ENCODE results near the gene CCL3. TPM values are rescaled to one million over a fixed set of nuclear protein-coding genes. Genes with fewer than 3 reads are reported as not detected.
"Not testable (repeated sequence)": the region's sequence is repeated elsewhere in the genome, so short reads cannot be mapped to it uniquely, and the experiment has no call there.

Gene CCL3
- total RNA-seq, 1 experiment from 2014 or later, result 0.98 TPM

GRCh38 chr17:36117505-36118382 lies 27.8 kb upstream of the CCL3 start:
- no TSS peak for BruUV-seq (replicated peaks)
- CTCF ChIA-PET, result interaction anchor here (0.9 to 1.8 kb wide), 4 partner anchors 12 to 148 kb away, joined by 5 to 10 read pairs (median 6); no protein-coding TSS in a partner anchor
- Histone ChIP-seq H3K27ac (ENCODE audit: low read depth, low read length) (no peak overlapping the region), H3K4me1 (ENCODE audit: control insufficient read depth in 1 of 2, insufficient read depth in 2 of 2, low read length in 2 of 2) (no peaks in the 10 kb centered on the region), H3K36me3 (ENCODE audit: control insufficient read depth in 1 of 2, insufficient read depth in 2 of 2, low read length in 2 of 2) (no peaks in the 10 kb centered on the region), H3K79me2 (ENCODE audit: insufficient read depth, low read length) (no peaks in the 10 kb centered on the region), H3K4me2 (ENCODE audit: low read length) (no peak overlapping the region), H3K9me2 (ENCODE audit: insufficient read depth) (no peaks in the 10 kb centered on the region), H3K27me3 (ENCODE audit: insufficient read depth, low read length) (no peaks in the 10 kb centered on the region; the same call in 1 of the 2 replicates), H3K9me3 (ENCODE audit: control insufficient read depth in 1 of 2, insufficient read depth in 1 of 2, low read depth in 1 of 2, low read length in 2 of 2) (no peaks in the 10 kb centered on the region; a peak in 1 of 4 replicates), H2AFZ (ENCODE audit: low read depth, low read length, poor library complexity, severe bottlenecking) (no peak overlapping the region), H3K4me3 (replicated peaks in 1 of 2; ENCODE audit: low read depth in 1 of 2, low read length in 2 of 2) (no peak overlapping the region), H3K9ac (ENCODE audit: low read length) (no peak overlapping the region), H4K20me1 (ENCODE audit: insufficient read depth) (no peaks in the 10 kb centered on the region)
- intact Hi-C loops (cut with micrococcal nuclease), result no loop called here
- POLR2A ChIA-PET, result interaction anchor here (0.9 kb wide), 1 partner anchor 17 kb away, joined by 3 read pairs; no protein-coding TSS in a partner anchor
- ATAC-seq, result no peak
- TF ChIP-seq EGR1 (IDR thresholded peaks at IDR 0.05; ENCODE audit: low read depth), result no peak
- no peak for TF ChIP-seq ZFX (IDR thresholded peaks at IDR 0.05)
- no peak for TF ChIP-seq YY1 (IDR thresholded peaks at IDR 0.05; ENCODE audit: extremely low read depth, insufficient replicate concordance, low read depth, low read length)
- DNase-seq (ENCODE audit: low read depth, low spot score), result no peak
- RAD21 ChIA-PET (ENCODE audit: low non-redundant PET in 1 of 2, low total read pairs in 2 of 2, uncharacterized antibody in 2 of 2, unreplicated experiment in 2 of 2), result no interaction called here

- H3K79me2 ChIP-seq (ENCODE audit: insufficient read depth, low read length); H3K27me3 ChIP-seq (ENCODE audit: insufficient read depth, low read length); POLR2A ChIA-PET; H3K36me3 ChIP-seq (ENCODE audit: control insufficient read depth in 1 of 2, insufficient read depth in 2 of 2, low read length in 2 of 2); H3K9ac ChIP-seq (ENCODE audit: low read length); H3K9me3 ChIP-seq (ENCODE audit: control insufficient read depth in 1 of 2, insufficient read depth in 1 of 2, low read depth in 1 of 2, low read length in 2 of 2); H3K4me3 ChIP-seq (replicated peaks in 1 of 2; ENCODE audit: low read depth in 1 of 2, low read length in 2 of 2); H3K27ac ChIP-seq (ENCODE audit: low read depth, low read length); H2AFZ ChIP-seq (ENCODE audit: low read depth, low read length, poor library complexity, severe bottlenecking); CTCF ChIA-PET; BruUV-seq (replicated peaks); intact Hi-C loops (cut with micrococcal nuclease); H3K4me2 ChIP-seq (ENCODE audit: low read length); H3K9me2 ChIP-seq (ENCODE audit: insufficient read depth); H3K4me1 ChIP-seq (ENCODE audit: control insufficient read depth in 1 of 2, insufficient read depth in 2 of 2, low read length in 2 of 2); RAD21 ChIA-PET (ENCODE audit: low non-redundant PET in 1 of 2, low total read pairs in 2 of 2, uncharacterized antibody in 2 of 2, unreplicated experiment in 2 of 2); H4K20me1 ChIP-seq (ENCODE audit: insufficient read depth); ATAC-seq; DNase-seq (ENCODE audit: low read depth, low spot score): not testable (repeated sequence)
Measured at GRCh38 chr17:36115649-36115977, 25.7 kb upstream of the CCL3 start.

GRCh38 chr17:36114971-36115648 lies 25.2 kb upstream of the CCL3 start:
- DNase-seq (ENCODE audit: low read depth, low spot score); intact Hi-C loops (cut with micrococcal nuclease); H3K9ac ChIP-seq (ENCODE audit: low read length); H3K9me3 ChIP-seq (ENCODE audit: control insufficient read depth in 1 of 2, insufficient read depth in 1 of 2, low read depth in 1 of 2, low read length in 2 of 2); CTCF ChIA-PET; H4K20me1 ChIP-seq (ENCODE audit: insufficient read depth); H3K36me3 ChIP-seq (ENCODE audit: control insufficient read depth in 1 of 2, insufficient read depth in 2 of 2, low read length in 2 of 2); BruUV-seq (replicated peaks); H3K27me3 ChIP-seq (ENCODE audit: insufficient read depth, low read length); H3K79me2 ChIP-seq (ENCODE audit: insufficient read depth, low read length); ATAC-seq; H3K9me2 ChIP-seq (ENCODE audit: insufficient read depth); H3K27ac ChIP-seq (ENCODE audit: low read depth, low read length); RAD21 ChIA-PET (ENCODE audit: low non-redundant PET in 1 of 2, low total read pairs in 2 of 2, uncharacterized antibody in 2 of 2, unreplicated experiment in 2 of 2); H3K4me2 ChIP-seq (ENCODE audit: low read length); H3K4me1 ChIP-seq (ENCODE audit: control insufficient read depth in 1 of 2, insufficient read depth in 2 of 2, low read length in 2 of 2); H3K4me3 ChIP-seq (replicated peaks in 1 of 2; ENCODE audit: low read depth in 1 of 2, low read length in 2 of 2); H2AFZ ChIP-seq (ENCODE audit: low read depth, low read length, poor library complexity, severe bottlenecking); POLR2A ChIA-PET: not testable (repeated sequence)

- POLR2A ChIA-PET; CTCF ChIA-PET; intact Hi-C loops (cut with micrococcal nuclease); H3K36me3 ChIP-seq (ENCODE audit: control insufficient read depth in 1 of 2, insufficient read depth in 2 of 2, low read length in 2 of 2); RAD21 ChIA-PET (ENCODE audit: low non-redundant PET in 1 of 2, low total read pairs in 2 of 2, uncharacterized antibody in 2 of 2, unreplicated experiment in 2 of 2); H3K79me2 ChIP-seq (ENCODE audit: insufficient read depth, low read length); H3K27ac ChIP-seq (ENCODE audit: low read depth, low read length); BruUV-seq (replicated peaks); DNase-seq (ENCODE audit: low read depth, low spot score); H3K9me2 ChIP-seq (ENCODE audit: insufficient read depth); H4K20me1 ChIP-seq (ENCODE audit: insufficient read depth); H3K9me3 ChIP-seq (ENCODE audit: control insufficient read depth in 1 of 2, insufficient read depth in 1 of 2, low read depth in 1 of 2, low read length in 2 of 2); H3K4me2 ChIP-seq (ENCODE audit: low read length); H2AFZ ChIP-seq (ENCODE audit: low read depth, low read length, poor library complexity, severe bottlenecking); ATAC-seq; H3K9ac ChIP-seq (ENCODE audit: low read length); H3K27me3 ChIP-seq (ENCODE audit: insufficient read depth, low read length); H3K4me3 ChIP-seq (replicated peaks in 1 of 2; ENCODE audit: low read depth in 1 of 2, low read length in 2 of 2); H3K4me1 ChIP-seq (ENCODE audit: control insufficient read depth in 1 of 2, insufficient read depth in 2 of 2, low read length in 2 of 2): not testable (repeated sequence)
Measured at GRCh38 chr17:36113131-36113530, 23.2 kb upstream of the CCL3 start.
